Thoracic aorta (tissue), 2 donors: Measurements from ENCODE around the gene SFSWAP. TPM values are rescaled to one million over a fixed set of nuclear protein-coding genes. Genes with fewer than 3 reads are reported as not detected.

Experiments
- ATAC-seq: fragments of 150-250 bp; one replicate; pipeline ENCODE4 v1.8.0; 2017; ENCODE audit warnings: low read depth; ENCODE audit not compliant: insufficient number of reproducible peaks, low FRiP score
- DNase-seq: peaks from one replicate; pipeline ENCODE4 v3.0.0-alpha.2; 2020; ENCODE audit warnings: low spot score
- H3K27ac ChIP-seq, 2 donors: fragments of 200-600 bp; sonication (generic); 1 replicate in 1 of 2; 2 replicates in 1 of 2; pipeline ENCODE4 v1.5.1; 2016; ENCODE audit warnings: mild to moderate bottlenecking in 2 of 2, moderate library complexity in 2 of 2
- H3K27me3 ChIP-seq: fragments of 200-600 bp; sonication (generic); replicated peaks from 2 replicates; pipeline ENCODE4 v1.6.0; 2016; ENCODE audit warnings: mild to moderate bottlenecking; ENCODE audit not compliant: insufficient read depth
- H3K36me3 ChIP-seq: fragments of 200-600 bp; sonication (generic); one replicate; pipeline ENCODE4 v1.5.1; 2016
- H3K4me1 ChIP-seq, 2 donors: fragments of 200-600 bp; sonication (generic); 1 replicate in 1 of 2; 2 replicates in 1 of 2; pipeline versions ENCODE4 v1.5.1 to v1.6.0; 2016; ENCODE audit warnings: low read depth in 2 of 2, mild to moderate bottlenecking in 1 of 2; ENCODE audit not compliant: control insufficient read depth in 1 of 2
- H3K4me3 ChIP-seq: fragments of 200-600 bp; sonication (generic); 2 replicates; pipeline ENCODE4 v1.5.1; 2016; ENCODE audit warnings: mild to moderate bottlenecking
- H3K9me3 ChIP-seq: fragments of 200-600 bp; sonication (generic); 2 replicates; pipeline ENCODE4 v1.5.1; 2016
- CTCF ChIP-seq: fragments of 200-600 bp; sonication (generic); IDR thresholded peaks from one replicate; pipeline ENCODE4 v1.5.1; 2019; ENCODE audit warnings: antibody characterized with exemption
- total RNA-seq, 2 donors: library from RNA; depleted of rRNA; stranded (reverse); fragments of >200 nt; gene quantifications; one replicate each; pipeline versions ENCODE4 v1.1.0 to v1.2.3, GENCODE V29; 2016

SFSWAP gene
- total RNA-seq, 2 donors from 2014 or later, result 27.9 to 63.2 TPM

GRCh38 chr12:131834798-131835615, 124.1 kb downstream of the SFSWAP start:
- TF ChIP-seq CTCF, result no peak
- H3K9me3 ChIP-seq, result no peaks in the 10 kb centered on the region
- H3K4me3 ChIP-seq, result no peak overlapping the region
- no peak overlapping the region for H3K27ac ChIP-seq
- peaks cover 5 to 16% of the 10 kb centered on the region in 2 donors for H3K4me1 ChIP-seq
- no peaks in the 10 kb centered on the region for H3K36me3 ChIP-seq
- no peaks in the 10 kb centered on the region for H3K27me3 ChIP-seq
- DNase-seq (no peak), ATAC-seq (no peak)

GRCh38 chr12:131835616-131836171, 124.8 kb downstream of the SFSWAP start:
- no peaks in the 10 kb centered on the region for H3K27me3 ChIP-seq
- peaks cover 4 to 9% of the 10 kb centered on the region in 2 donors for H3K4me1 ChIP-seq
- DNase-seq (no peak), ATAC-seq (no peak)
- no peaks in the 10 kb centered on the region for H3K36me3 ChIP-seq
- H3K27ac ChIP-seq, result no peak overlapping the region
- no peak overlapping the region for H3K4me3 ChIP-seq
- TF ChIP-seq CTCF, result no peak
- no peaks in the 10 kb centered on the region for H3K9me3 ChIP-seq

GRCh38 chr12:131836193-131836592, 125.3 kb downstream of the SFSWAP start:
- no peaks in the 10 kb centered on the region for H3K9me3 ChIP-seq
- ATAC-seq, result no peak
- H3K4me1 ChIP-seq, result peaks cover 0 to 4% of the 10 kb centered on the region in 2 donors
- no peak overlapping the region for H3K4me3 ChIP-seq
- DNase-seq, result no peak
- no peak for TF ChIP-seq CTCF
- H3K27ac ChIP-seq, result no peak overlapping the region
- no peaks in the 10 kb centered on the region for H3K36me3 ChIP-seq
- no peaks in the 10 kb centered on the region for H3K27me3 ChIP-seq

- Histone ChIP-seq H3K9me3 (no peaks in the 10 kb centered on the region), H3K4me3 (no peak overlapping the region), H3K36me3 (no peaks in the 10 kb centered on the region), H3K4me1 (no peaks in the 10 kb centered on the region), H3K27me3 (no peaks in the 10 kb centered on the region), H3K27ac (no peak overlapping the region)
- no peak for TF ChIP-seq CTCF
- DNase-seq, result no peak
- no peak for ATAC-seq
These were observed 126.0 kb downstream of the SFSWAP start for GRCh38 chr12:131836714-131837397.
